Measurements from ENCODE around the gene NUP160.
A peak's percentile ranks its signal among the peaks of the same experiment; 100 is the strongest.
"Not testable (repeated sequence)": the region's sequence is repeated elsewhere in the genome, so short reads cannot be mapped to it uniquely, and the experiment has no call there.

The NUP160 gene

DNA sequence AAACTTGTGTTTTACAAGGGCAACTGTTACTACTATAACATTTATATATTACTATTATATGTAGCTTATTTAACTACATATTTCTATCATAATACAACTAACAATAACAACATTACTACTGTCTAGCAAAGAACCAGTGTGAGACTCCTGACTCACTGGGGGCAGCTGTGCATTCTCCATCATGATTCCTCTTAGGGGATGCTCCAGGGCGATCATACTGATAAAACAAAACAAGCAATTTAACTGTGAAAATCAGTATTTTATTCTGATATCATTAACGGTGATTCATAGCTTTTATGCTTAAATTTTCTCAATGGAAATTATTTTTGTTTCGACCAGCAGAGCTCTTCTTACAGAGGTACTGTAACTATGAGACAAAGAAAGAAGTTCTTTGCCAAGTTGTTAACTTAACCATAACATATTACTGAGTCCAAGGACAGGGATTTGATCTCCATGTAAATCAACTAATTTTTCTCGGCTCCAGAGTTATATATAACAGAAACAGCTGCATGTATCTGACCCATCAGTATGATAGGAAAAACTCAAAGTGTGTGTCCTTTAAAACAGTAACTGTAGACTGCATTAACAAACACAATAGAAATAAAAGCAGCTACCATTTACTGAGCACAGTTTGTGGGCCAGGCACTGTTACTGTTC lies 56.2 kb downstream of the NUP160 start:
- DNase-seq (ENCODE audit: low read depth in 4 of 4, low spot score in 1 of 4), result no peak

DNA sequence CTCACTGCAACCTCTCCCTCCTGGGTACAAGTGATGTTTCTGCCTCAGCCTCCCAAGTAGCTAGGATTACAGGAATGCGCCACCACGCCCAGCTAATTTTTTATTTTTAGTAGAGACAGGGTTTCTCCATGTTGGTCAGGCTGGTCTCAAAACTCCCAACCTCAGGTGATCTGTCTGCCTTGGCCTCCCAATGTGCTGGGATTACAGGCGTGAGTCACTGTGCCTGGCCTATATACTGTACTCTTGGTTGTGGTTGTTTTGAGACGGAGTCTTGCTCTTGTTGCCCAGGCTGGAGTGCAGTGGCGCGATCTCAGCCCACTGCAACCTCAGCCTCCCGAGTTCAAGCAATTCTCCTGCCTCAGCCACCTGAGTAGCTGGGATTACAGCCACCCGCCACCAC lies 58.1 kb downstream of the NUP160 start:
- DNase-seq (ENCODE audit: low read depth in 4 of 4, low spot score in 1 of 4), result not testable (repeated sequence)

DNA sequence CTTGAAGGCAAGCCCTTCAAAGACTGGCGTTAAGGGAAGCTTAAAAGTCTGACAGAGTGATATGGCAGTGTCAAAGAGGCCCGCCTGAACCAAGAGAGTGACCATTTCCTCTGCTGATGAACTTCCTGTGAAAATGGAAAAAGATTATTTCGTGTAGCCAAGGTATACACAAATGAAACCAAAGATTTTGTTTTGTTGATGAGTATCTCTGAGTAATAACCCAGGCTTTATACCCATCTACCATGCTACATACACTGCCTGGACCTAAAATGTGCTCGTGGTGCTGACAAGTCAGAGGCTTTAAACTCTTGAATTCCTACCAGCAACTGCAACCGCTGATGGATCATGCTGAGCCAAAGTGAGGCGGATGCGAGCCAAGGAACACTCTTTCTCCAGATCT lies 60.0 kb downstream of the NUP160 start:
- no peak for DNase-seq (ENCODE audit: low read depth in 4 of 4, low spot score in 1 of 4)

DNA sequence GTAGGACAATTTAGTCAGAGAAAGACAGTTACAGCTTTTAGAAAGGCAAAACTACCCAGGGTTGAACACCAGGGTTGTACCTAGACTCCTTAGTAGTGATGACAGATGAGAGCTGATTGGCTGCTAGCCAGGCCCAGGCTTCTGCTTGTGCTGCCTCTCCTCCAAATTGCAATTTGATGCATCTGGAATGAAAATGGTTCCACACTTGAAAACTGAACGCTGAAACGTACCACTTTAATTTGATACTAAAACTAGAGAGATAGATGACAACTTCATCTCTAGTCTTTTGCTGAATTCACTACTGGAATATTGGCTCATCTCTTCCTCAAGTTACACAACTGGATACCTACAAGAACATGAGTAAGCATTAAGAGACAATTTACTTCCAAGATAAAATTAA lies 61.8 kb downstream of the NUP160 start:
- no peak for DNase-seq (ENCODE audit: low read depth in 4 of 4, low spot score in 1 of 4)

DNA sequence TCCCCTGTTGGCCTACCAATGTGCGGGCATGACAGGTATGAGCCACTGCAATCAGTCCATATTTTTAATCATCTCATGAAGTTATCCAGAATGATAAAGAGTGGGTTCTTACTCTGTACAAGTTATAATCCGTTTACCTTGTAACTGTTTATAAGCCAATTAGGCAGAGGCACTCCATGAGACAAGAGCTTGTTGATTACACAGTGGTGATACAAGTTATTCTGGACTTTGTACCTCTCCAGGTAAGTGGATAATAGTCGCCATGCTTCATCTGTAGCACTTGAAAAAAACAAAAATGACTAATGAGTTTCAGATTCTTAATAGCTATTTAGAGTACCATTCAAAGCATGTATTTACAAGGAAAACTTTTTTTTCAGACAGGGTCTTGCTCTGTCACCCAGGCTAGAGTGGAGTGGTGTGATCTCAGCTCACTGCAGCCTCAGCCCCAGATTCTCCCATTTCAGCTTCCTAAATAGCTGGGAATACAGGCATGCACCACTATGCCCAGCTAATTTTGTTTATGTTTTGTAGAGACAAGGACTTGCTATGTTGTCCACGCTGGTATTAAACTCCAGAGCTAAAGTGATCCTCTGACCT lies 63.3 kb downstream of the NUP160 start:
- DNase-seq (ENCODE audit: low read depth in 4 of 4, low spot score in 1 of 4), result no peak

DNA sequence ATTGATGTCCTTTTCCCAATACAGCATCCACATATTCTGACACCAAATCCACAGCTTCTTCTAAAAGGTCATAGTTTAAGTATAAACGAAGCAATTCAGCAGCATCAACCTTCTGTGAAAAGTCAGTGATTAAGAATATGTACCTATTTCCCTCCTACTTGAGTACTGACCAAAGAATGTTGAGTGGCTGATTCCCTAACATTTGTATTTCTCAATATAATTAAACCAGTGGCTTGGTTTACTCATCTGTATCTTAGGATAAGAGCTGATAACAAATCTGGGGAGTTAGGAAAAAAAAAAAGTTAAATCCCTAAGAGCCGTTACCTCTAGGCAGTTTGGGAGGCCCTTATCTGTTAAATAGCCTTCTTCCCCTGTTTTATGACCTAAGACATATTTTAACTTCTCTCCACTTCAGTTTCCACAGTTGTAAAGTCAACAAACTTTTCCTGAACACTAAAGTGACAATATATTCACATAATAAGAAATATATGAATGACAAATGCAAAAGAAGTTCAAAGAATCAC lies 65.0 kb downstream of the NUP160 start:
- no peak for DNase-seq (ENCODE audit: low read depth in 4 of 4, low spot score in 1 of 4)

DNA sequence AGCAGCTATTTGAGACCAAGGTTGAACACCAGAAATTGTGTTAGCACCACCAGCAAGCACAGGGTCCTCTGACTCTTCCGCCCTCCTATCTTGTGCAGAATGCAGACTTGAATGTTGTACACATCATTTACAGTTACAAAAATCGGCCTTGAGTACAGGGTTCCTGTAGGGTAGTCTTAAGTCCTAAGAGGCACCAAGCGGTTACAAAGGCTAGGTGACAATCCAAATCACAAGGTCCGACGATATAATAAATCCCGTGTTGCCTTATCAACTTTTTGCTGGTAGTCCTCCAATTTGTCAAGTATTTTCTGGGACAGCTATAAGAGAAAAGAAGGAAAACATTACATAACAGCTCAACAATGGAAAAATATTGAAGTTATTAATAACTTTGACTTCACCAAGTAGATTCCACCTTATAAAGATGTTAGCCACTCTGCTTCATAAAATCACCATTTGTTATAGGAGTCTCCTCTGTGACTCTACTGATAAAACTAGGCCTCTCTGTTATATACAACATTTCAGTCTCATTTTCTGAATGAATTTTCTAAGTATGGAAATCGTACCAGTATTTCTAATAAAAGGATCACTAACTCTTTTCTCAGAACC lies 69.2 kb downstream of the NUP160 start:
- no peak for DNase-seq (ENCODE audit: low read depth in 4 of 4, low spot score in 1 of 4)

DNA sequence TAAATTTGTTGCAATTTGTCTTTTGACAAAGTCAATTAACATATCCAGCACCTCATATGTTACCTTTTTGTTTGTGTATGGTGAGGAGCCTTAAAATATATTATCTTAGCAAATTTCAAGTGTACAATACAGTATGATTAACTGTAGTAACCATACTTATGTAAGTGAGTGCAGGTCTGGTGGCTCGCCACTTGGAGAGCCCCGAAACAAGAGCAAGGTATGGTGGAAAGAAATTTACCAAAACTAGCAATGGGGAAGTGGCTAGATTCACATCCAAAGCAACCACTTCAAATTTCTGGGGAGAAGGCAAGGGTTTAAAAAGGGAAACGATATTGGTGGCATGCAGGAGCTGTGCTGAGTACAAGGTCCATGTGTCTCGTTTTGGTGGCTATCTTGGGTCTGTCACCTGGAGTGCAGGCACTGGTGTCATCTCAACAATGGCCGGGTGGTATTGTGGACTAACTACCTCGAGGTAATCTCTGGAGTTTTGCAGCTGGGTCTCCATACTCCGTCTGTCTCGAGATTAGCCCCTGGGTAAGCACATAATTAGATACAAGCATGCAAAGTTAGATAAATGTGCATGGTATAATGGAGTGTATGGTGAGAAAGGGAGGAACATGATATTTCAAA lies 72.8 kb downstream of the NUP160 start:
- no peak for DNase-seq (ENCODE audit: low read depth in 4 of 4, low spot score in 1 of 4)

DNA sequence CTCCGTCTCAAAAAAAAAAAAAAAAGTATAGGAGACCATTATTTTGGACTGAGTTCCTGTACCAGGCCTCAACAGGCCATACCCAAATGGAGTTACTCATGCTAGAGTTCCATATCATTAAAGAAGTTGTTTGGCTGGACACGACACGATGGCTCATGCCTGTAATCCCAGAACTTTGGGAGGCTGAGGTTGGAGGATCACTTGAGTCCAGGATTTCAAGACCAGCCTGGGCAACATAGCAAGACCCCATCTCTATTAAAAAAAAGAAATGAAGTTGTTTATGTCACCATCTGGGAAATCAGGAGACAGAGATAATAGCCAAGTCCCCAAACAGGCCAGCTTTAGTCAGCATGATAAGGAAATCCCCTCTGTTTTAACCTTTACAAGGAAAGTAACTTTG lies 74.3 kb downstream of the NUP160 start:
- DNase-seq (ENCODE audit: low read depth in 4 of 4, low spot score in 1 of 4), result no peak

DNA sequence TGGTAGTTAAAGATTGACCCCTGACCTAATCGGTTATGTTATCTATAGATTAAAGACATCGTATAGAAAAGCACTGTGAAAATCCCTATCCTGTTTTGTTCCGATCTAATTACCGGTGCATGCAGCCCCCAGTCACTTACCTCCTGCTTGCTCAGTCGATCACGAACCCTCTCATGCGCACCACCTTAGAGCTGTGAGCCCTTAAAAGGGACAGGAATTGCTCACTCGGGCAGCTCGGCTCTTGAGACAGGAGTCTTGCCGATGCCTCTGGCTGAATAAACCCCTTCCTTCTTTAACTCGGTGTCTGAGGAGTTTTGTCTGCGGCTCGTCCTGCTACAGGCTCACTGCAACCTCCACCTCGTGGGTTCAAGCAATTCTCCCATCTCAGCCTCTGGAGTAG lies 78.6 kb downstream of the NUP160 start:
- DNase-seq (ENCODE audit: low read depth in 4 of 4, low spot score in 1 of 4), result not testable (repeated sequence)

DNA sequence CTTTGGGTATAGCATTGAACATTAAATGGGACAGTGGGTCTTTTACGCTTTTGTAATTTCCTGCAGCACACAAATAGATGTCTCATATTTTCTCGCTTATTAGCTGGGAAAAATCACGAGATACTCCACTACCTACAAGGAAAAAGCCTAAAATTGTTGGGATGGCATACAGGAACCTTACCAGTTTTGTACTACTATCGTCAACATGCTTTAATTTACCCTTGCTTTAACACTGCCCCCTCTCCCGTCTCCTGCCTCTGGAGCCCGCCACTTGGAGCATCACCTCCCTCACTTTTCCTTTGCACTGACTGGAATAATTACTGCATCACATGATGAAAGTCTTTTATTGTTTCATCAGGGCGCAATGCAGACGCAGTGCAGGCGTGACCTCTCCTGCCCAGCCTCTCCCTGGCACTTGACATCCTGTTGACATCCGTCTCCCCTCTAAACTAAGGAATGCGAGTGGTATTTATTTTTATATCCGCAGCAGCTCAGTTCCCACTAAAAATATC lies 80.0 kb downstream of the NUP160 start:
- DNase-seq (ENCODE audit: low read depth in 4 of 4, low spot score in 1 of 4), result peak in 1 of 4 experiments; percentile 8

DNA sequence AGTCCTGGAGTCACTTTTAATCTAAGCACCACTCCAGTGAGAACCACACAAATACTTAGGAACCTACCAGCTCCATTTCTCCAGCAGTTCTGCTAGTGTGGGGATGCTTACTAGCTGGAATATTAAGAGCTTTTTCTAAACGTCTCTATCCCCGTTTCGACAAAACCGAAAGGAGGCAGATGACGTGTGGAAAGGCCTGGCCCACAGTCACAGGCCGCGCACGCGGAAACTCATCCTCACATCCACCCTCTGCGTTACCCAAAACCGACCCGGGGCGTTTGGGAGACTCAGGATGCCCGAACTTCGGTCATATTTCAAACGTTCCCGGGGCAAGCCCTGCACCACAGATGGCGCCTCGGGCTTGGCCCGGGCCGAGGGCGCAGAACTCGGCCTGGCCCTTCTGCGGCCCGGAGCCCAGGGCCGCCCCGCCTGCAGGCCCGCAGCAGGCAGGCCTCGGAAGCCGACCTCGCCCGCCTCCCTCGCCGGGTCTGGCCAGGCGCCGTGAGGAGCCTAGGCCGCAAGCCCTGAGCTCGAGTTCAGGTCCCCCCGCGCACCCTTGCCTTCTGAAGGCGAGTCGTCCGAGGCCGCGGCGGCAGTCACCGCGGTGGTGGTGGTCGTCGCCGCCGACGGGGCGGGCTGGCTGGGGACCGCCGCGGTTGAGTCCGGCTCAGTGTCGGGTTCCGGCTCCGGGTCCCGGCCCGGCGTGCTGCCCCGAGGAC lies 81.5 kb downstream of the NUP160 start:
- peak; percentile 55 to 74 (median 64) for DNase-seq (ENCODE audit: low read depth in 4 of 4, low spot score in 1 of 4)

DNA sequence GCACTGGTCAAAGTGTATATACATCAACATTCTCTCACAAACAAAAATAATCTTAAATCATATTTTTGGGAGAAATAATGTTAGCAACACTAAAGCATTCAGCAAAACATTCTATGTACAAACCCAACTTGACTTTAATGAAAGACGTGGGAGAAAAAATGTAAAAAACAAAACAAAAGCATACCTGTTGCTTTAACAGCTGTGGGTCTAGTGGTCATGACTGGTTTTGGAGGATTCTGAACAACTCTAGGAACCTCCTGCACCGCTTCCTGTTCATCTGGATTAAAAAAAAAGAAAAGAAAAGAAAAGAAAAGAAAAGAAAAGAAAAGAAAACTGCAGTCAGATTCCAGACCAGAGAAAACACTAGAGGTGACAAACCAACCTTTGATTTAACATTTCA lies 83.1 kb downstream of the NUP160 start:
- DNase-seq (ENCODE audit: low read depth in 4 of 4, low spot score in 1 of 4), result no peak

DNA sequence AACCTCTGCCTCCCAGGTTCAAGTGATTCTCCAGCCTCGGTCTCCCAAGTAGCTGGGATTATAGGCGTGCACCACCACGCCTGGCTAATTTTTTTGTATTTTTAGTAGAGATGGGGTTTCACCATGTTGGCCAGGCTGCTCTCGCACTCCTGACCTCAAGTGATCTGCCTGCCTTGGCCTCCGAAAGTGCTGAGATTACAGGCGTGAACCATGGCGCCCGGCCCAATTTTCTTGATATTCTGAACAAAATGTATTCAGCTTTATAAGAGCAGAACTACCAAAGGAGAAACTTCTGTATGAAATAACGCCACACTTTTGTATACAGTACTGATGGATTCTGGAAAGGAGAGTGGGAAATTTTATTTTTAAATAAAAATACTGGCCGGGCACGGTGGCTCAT lies 88.9 kb downstream of the NUP160 start:
- DNase-seq (ENCODE audit: low read depth in 4 of 4, low spot score in 1 of 4), result not testable (repeated sequence)

DNA sequence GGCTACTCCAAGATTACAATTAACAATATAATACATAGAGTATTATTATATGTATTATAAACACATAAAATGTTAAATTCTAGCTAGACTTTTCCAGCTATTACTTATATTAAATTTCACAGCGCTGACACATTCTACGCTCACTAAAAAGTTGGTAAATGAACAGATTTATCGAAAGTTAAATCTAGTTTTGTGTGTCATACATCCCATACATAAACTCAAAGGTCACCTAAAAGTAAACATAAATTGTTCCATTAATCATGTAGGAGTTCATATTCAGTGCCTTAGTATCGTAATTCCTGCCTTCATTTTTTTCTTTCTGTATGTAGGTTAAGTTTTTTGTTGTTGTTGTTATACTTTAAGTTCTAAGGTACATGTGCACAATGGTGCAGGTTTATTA lies 91.9 kb downstream of the NUP160 start:
- no peak for DNase-seq (ENCODE audit: low read depth in 4 of 4, low spot score in 1 of 4)

DNA sequence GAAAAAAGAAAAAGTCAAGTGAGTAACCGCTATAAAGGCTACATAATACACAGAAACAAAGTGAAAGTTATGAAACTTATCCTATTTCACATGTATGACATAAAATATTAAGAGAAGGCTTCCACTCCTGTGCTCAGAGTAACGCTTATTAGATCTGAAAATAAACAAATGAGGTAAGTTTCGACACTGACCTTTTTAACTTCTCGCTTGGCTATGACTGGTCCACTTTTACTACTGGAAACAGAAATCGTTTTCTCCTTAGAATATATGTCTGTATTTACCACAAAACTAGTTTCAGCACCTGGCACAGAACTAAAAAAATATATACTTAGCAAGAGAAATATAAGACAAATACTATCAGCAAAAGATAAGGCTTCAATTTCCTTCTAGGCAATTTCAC lies 97.4 kb downstream of the NUP160 start:
- no peak for DNase-seq (ENCODE audit: low read depth in 4 of 4, low spot score in 1 of 4)

DNA sequence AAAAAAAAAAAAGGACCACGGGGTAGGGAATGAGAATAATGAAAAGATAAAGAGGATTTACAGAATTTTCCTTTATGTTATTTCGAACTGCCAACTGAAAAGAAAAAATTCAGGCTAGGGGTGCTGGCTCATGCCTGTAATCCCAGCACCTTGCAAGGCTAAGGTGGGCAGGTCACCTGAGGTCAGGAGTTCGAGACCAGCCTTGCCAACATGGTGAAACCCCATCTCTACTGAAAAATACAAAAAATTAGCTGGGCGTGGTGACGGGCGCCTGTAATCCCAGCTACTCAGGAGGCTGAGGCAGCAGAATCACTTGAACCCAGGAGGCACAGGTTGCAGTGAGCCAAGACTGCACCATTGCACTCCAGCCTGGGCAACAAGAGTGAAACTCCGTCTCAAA lies 105.7 kb downstream of the NUP160 start:
- not testable (repeated sequence) for DNase-seq (ENCODE audit: low read depth in 4 of 4, low spot score in 1 of 4)

DNA sequence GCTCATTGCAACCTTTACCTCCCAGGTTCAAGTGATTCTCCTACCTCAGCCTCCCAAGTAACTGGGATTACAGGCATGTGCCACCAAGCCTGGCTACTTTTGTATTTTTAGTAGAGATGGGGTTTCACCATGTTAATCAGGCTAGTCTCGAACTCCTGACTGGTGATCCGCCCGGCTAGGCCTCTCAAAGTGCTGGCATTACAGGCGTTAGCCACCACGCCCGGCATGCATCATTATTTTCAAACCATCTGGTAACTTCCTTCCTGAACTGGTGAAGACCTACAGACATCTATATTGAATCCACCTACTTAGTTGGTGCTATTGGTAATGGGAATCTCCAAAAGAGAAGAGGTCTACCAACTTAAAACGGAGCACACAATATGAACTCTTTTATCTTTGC lies 110.3 kb downstream of the NUP160 start:
- not testable (repeated sequence) for DNase-seq (ENCODE audit: low read depth in 4 of 4, low spot score in 1 of 4)

DNA sequence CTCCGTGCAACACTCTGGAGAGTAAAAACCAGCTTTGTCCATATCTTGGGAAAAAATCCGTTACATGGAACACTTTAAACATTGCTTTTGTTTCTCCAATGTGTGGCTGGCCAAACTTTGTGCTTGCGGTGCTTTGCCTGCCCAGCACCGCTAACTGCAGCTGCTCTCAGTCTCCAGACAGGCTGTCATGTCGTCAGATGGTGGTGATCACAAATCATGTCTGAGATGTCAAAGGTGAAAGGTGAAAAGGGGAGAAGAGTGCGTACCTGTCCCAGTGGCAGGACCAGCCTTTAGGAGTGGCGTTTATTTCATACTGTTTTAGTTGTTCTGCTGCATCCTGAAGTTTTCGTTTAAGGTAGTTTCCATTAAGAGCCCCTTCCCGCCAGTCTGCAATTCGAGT lies 115.9 kb downstream of the NUP160 start:
- DNase-seq (ENCODE audit: low read depth in 4 of 4, low spot score in 1 of 4), result no peak

DNA sequence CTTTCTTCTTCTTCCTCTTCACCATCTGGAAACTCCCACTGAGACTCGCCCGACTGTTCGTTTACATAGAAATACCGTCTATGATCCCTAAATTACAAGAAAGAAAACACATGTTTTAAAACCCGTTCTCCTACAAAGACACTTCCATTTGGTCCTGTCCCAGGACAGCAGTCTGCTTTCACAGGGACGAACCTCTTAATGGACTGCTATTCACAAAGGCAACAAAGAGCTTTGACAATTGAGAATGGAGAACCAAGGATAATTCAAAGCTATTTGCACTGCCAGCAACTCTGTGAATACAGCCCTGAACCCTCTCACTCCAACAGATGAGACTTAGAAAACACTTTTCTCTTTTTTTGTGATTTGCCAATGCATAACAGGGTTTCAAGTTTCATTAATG lies 116.7 kb downstream of the NUP160 start:
- DNase-seq (ENCODE audit: low read depth in 4 of 4, low spot score in 1 of 4), result no peak

All from stimulated activated CD4-positive, alpha-beta T cell treated with anti-CD3 and anti-CD28 coated beads, Interleukin-1b, Interleukin-23, amount 100 ng/mL, for 24 hours (primary cell).